GM23338 (cell line): Measurements from ENCODE around the gene GGA2. TPM values are rescaled to one million over a fixed set of nuclear protein-coding genes. Genes with fewer than 3 reads are reported as not detected.

Source experiments
- ATAC-seq: fragments of 200-7000 bp; cut with Tn5 transposase; 3 replicates; pipeline ENCODE4 v1.9.1; 2020
- DNase-seq: peaks from one replicate; pipeline ENCODE4 v3.0.0-alpha.2; 2015; ENCODE audit warnings: low spot score
- H2AFZ ChIP-seq: fragments of 200-600 bp; sonication (generic); 2 replicates; pipeline ENCODE4 v1.8.0; 2016; ENCODE audit warnings: antibody characterized with exemption, mild to moderate bottlenecking, moderate library complexity
- H3F3A ChIP-seq: fragments of 200-600 bp; sonication (generic); replicated peaks from 2 replicates; pipeline ENCODE4 v1.8.0; 2017; ENCODE audit warnings: antibody characterized with exemption, mixed run types, low read depth
- H3K27ac ChIP-seq: fragments of 200-600 bp; sonication (generic); 2 replicates; pipeline ENCODE4 v1.6.1; 2016; ENCODE audit warnings: low read depth
- H3K27me3 ChIP-seq: fragments of 200-600 bp; sonication (generic); 2 replicates; pipeline ENCODE4 v1.8.0; 2016; ENCODE audit warnings: mild to moderate bottlenecking, mixed run types, moderate library complexity; ENCODE audit not compliant: insufficient read depth
- H3K36me3 ChIP-seq: fragments of 200-600 bp; sonication (generic); 2 replicates; pipeline ENCODE4 v1.8.0; 2016; ENCODE audit warnings: mild to moderate bottlenecking; ENCODE audit not compliant: insufficient read depth
- H3K4me1 ChIP-seq: fragments of 200-600 bp; sonication (generic); 2 replicates; pipeline ENCODE4 v1.8.0; 2016; ENCODE audit warnings: mild to moderate bottlenecking, moderate library complexity; ENCODE audit not compliant: insufficient read depth
- H3K4me2 ChIP-seq: fragments of 200-600 bp; sonication (generic); 2 replicates; pipeline ENCODE4 v1.7.1; 2017; ENCODE audit warnings: mixed run types
- H3K4me3 ChIP-seq: fragments of 200-600 bp; sonication (generic); 2 replicates; pipeline ENCODE4 v1.6.1; 2016; ENCODE audit warnings: mixed run types
- H3K79me2 ChIP-seq: fragments of 200-600 bp; sonication (generic); replicated peaks from 2 replicates; pipeline ENCODE4 v1.8.0; 2017; ENCODE audit warnings: mild to moderate bottlenecking; ENCODE audit not compliant: insufficient read depth
- H3K9me2 ChIP-seq: fragments of 200-600 bp; sonication (generic); 2 replicates; pipeline ENCODE4 v1.8.0; 2017; ENCODE audit not compliant: insufficient read depth
- H4K20me1 ChIP-seq: fragments of 200-600 bp; sonication (generic); replicated peaks from 2 replicates; pipeline ENCODE4 v1.8.0; 2017; ENCODE audit warnings: mild to moderate bottlenecking; ENCODE audit not compliant: insufficient read depth
- H3K27ac Mint-ChIP-seq: 2 replicates; pipeline ENCODE4 v1.8.0; 2020; ENCODE audit warnings: inconsistent platforms, mild to moderate bottlenecking, moderate library complexity, mixed read lengths
- H3K27me3 Mint-ChIP-seq: 3 replicates; pipeline ENCODE4 v1.8.0; 2022; ENCODE audit warnings: low read depth, mild to moderate bottlenecking, moderate library complexity, mixed read lengths, inconsistent platforms; ENCODE audit not compliant: insufficient read depth, poor library complexity
- H3K36me3 Mint-ChIP-seq: 3 replicates; pipeline ENCODE4 v1.8.0; 2021; ENCODE audit warnings: low read depth, mild to moderate bottlenecking, inconsistent platforms, moderate library complexity, mixed read lengths
- H3K4me1 Mint-ChIP-seq: 3 replicates; pipeline ENCODE4 v1.8.0; 2020; ENCODE audit warnings: mild to moderate bottlenecking, inconsistent platforms, mixed read lengths
- H3K4me3 Mint-ChIP-seq: 3 replicates; pipeline ENCODE4 v1.8.0; 2021; ENCODE audit warnings: moderate library complexity, mild to moderate bottlenecking, inconsistent platforms, mixed read lengths
- H3K9me3 Mint-ChIP-seq: 3 replicates; pipeline ENCODE4 v1.8.0; 2020; ENCODE audit warnings: moderate library complexity, mild to moderate bottlenecking, inconsistent platforms, mixed read lengths
- CREB1 ChIP-seq: fragments of 250-450 bp; sonication (Bioruptor Pico); IDR thresholded peaks from 2 replicates; pipeline ENCODE4 v1.5.0; 2020; ENCODE audit warnings: low read depth, mild to moderate bottlenecking, moderate library complexity
- CTCF ChIP-seq, 2 experiments: fragments of 200-600 bp in 1 of 2; sonication (generic) in 1 of 2; conservative IDR thresholded peaks; 2 replicates each; pipeline versions ENCODE4 v1.5.1 to v1.6.1; 2016 to 2017; ENCODE audit warnings: antibody characterized with exemption in 2 of 2, low read depth in 2 of 2, mild to moderate bottlenecking in 2 of 2, moderate library complexity in 1 of 2
- ETS1 ChIP-seq: IDR thresholded peaks from 2 replicates; pipeline ENCODE4 v1.6.1; 2016; ENCODE audit warnings: antibody characterized with exemption
- EZH2phosphoT487 ChIP-seq: fragments of 200-600 bp; sonication (generic); IDR thresholded peaks from one replicate; pipeline ENCODE4 v1.8.1; 2018; ENCODE audit warnings: antibody characterized with exemption; ENCODE audit not compliant: unreplicated experiment
- JUNB ChIP-seq: IDR thresholded peaks from one replicate; pipeline ENCODE4 v1.6.1; 2016; ENCODE audit warnings: antibody characterized with exemption; ENCODE audit not compliant: unreplicated experiment
- NANOG ChIP-seq: IDR thresholded peaks from 2 replicates; pipeline ENCODE4 v1.6.1; 2016; ENCODE audit warnings: antibody characterized with exemption, borderline replicate concordance
- POLR2AphosphoS5 ChIP-seq: IDR thresholded peaks from 2 replicates; pipeline ENCODE4 v1.6.1; 2016; ENCODE audit warnings: antibody characterized with exemption, low read depth
- REST ChIP-seq: IDR thresholded peaks from one replicate; pipeline ENCODE4 v1.6.1; 2018; ENCODE audit warnings: antibody characterized with exemption; ENCODE audit not compliant: unreplicated experiment
- STAT1 ChIP-seq: IDR thresholded peaks from one replicate; pipeline ENCODE4 v1.6.1; 2016; ENCODE audit warnings: antibody characterized with exemption; ENCODE audit not compliant: unreplicated experiment
- ZNF114 ChIP-seq: fragments of 250-450 bp; sonication (Bioruptor Pico); IDR thresholded peaks from 2 replicates; pipeline ENCODE4 v1.5.0; 2020; ENCODE audit warnings: mild to moderate bottlenecking, moderate library complexity
- polyA plus RNA-seq: library from polyadenylated mRNA; unstranded; fragments of >200 nt; fragmentation: Nextera tagmentation; extraction: Ambion mirVana; gene quantifications from 2 replicates; pipeline ENCODE4 v1.2.1, GENCODE V29; 2016
- total RNA-seq: library from RNA; depleted of rRNA; stranded (reverse); fragments of >200 nt; shearing (Covaris generic); gene quantifications from 2 replicates; pipeline ENCODE4 v1.2.3, GENCODE V29; 2014

GGA2 gene
- total and polyA plus RNA-seq, 2 experiments from 2014 or later, result 40.3 to 76.6 TPM

GRCh38 chr16:23478566-23478965 lies 31.7 kb downstream of the GGA2 start (continued):
- TF ChIP-seq REST, result no peak
- TF ChIP-seq ZNF114, result no peak
- no peak for TF ChIP-seq CTCF (conservative IDR thresholded peaks at IDR 0.05; ENCODE audit: low read depth in 2 of 2)
- TF ChIP-seq CREB1 (CRISPR knock-in tag), result no peak
- no peak for TF ChIP-seq STAT1
- no peak for TF ChIP-seq NANOG

GRCh38 chr16:23476289-23476688 lies 34.0 kb downstream of the GGA2 start:
- DNase-seq (no peak), ATAC-seq (no peak)
- H3K4me1 ChIP-seq, result no peaks in the 10 kb centered on the region
- H3K9me2 ChIP-seq, result no peaks in the 10 kb centered on the region
- no peak overlapping the region for H3K27ac ChIP-seq
- H3K4me3 Mint-ChIP-seq, result no peak overlapping the region
- H3K4me3 ChIP-seq, result no peak overlapping the region
- H2AFZ ChIP-seq, result no peak overlapping the region
- peaks cover 49% of the 10 kb centered on the region for H3K36me3 ChIP-seq
- H3K4me1 Mint-ChIP-seq, result no peaks in the 10 kb centered on the region
- H3F3A ChIP-seq, result no peaks in the 10 kb centered on the region
- no peaks in the 10 kb centered on the region for H3K27me3 ChIP-seq
- H3K9me3 Mint-ChIP-seq, result no peaks in the 10 kb centered on the region
- H4K20me1 ChIP-seq, result peaks cover 7% of the 10 kb centered on the region
- peaks cover 76% of the 10 kb centered on the region for H3K36me3 Mint-ChIP-seq
- H3K79me2 ChIP-seq, result no peaks in the 10 kb centered on the region
- no peak overlapping the region for H3K4me2 ChIP-seq
- peaks cover 7% of the 10 kb centered on the region for H3K27me3 Mint-ChIP-seq
- H3K27ac Mint-ChIP-seq, result no peak overlapping the region
- TF ChIP-seq JUNB (no peak), ETS1 (no peak), ZNF114 (no peak), CTCF (conservative IDR thresholded peaks at IDR 0.05; ENCODE audit: low read depth in 2 of 2) (no peak), NANOG (no peak), REST (no peak), POLR2AphosphoS5 (no peak), EZH2phosphoT487 (no peak)
